H9 (cell line): ENCODE results near the gene HDLBP. TPM values are rescaled to one million over a fixed set of nuclear protein-coding genes. Genes with fewer than 3 reads are reported as not detected.

Experiments
- DNase-seq: peaks from one replicate; pipeline ENCODE4 v3.0.0-alpha.2; 2017
- H2AFZ ChIP-seq: one replicate; pipeline ENCODE4 v1.6.1; 2013; ENCODE audit warnings: mild to moderate bottlenecking, low read length, control low read depth, moderate library complexity
- H2AK5ac ChIP-seq: 2 replicates; pipeline ENCODE4 v1.6.1; 2013; ENCODE audit warnings: low read length, control low read depth, mixed read lengths; ENCODE audit not compliant: insufficient read length
- H2BK120ac ChIP-seq: one replicate; pipeline ENCODE4 v1.6.1; 2013; ENCODE audit warnings: low read depth, mild to moderate bottlenecking, low read length, control low read depth, inconsistent platforms; ENCODE audit not compliant: poor library complexity, severe bottlenecking
- H2BK12ac ChIP-seq: 2 replicates; pipeline ENCODE4 v1.6.1; 2013; ENCODE audit warnings: low read length, control low read depth, mixed read lengths, low read depth; ENCODE audit not compliant: insufficient read length
- H2BK15ac ChIP-seq: 2 replicates; pipeline ENCODE4 v1.6.1; 2013; ENCODE audit warnings: low read depth, low read length, control low read depth
- H2BK20ac ChIP-seq: one replicate; pipeline ENCODE4 v1.6.1; 2013; ENCODE audit warnings: low read depth, mild to moderate bottlenecking, low read length, control low read depth, inconsistent platforms; ENCODE audit not compliant: poor library complexity, severe bottlenecking
- H2BK5ac ChIP-seq: 2 replicates; pipeline ENCODE4 v1.6.1; 2013; ENCODE audit warnings: low read length, control low read depth, mixed read lengths; ENCODE audit not compliant: insufficient read length
- H3K14ac ChIP-seq: 2 replicates; pipeline ENCODE4 v1.6.1; 2013; ENCODE audit warnings: low read length, control low read depth; ENCODE audit not compliant: insufficient read depth
- H3K18ac ChIP-seq: 2 replicates; pipeline ENCODE4 v1.6.1; 2013; ENCODE audit warnings: low read depth, mild to moderate bottlenecking, mixed read lengths, low read length, control low read depth; ENCODE audit not compliant: insufficient read length
- H3K23ac ChIP-seq: 2 replicates; pipeline ENCODE4 v1.6.1; 2013; ENCODE audit warnings: low read length, control low read depth, mixed read lengths, low read depth; ENCODE audit not compliant: insufficient read length
- H3K23me2 ChIP-seq: 2 replicates; pipeline ENCODE4 v1.6.1; 2013; ENCODE audit warnings: low read depth, mild to moderate bottlenecking, mixed read lengths, low read length, control low read depth; ENCODE audit not compliant: insufficient read length, poor library complexity, severe bottlenecking
- H3K27ac ChIP-seq: 2 replicates; pipeline ENCODE4 v1.5.1; 2013; ENCODE audit warnings: low read length, control low read depth, mixed read lengths, low read depth; ENCODE audit not compliant: insufficient read length
- H3K27me3 ChIP-seq: 2 replicates; pipeline ENCODE4 v1.6.1; 2013; ENCODE audit warnings: low read length, control low read depth, inconsistent platforms; ENCODE audit not compliant: insufficient read depth
- H3K4ac ChIP-seq: 2 replicates; pipeline ENCODE4 v1.6.1; 2013; ENCODE audit warnings: low read depth, mild to moderate bottlenecking, control low read depth, inconsistent platforms, low read length, moderate library complexity
- H3K4me1 ChIP-seq: 2 replicates; pipeline ENCODE4 v1.6.1; 2013; ENCODE audit warnings: low read length, control low read depth, inconsistent platforms; ENCODE audit not compliant: insufficient read depth
- H3K4me2 ChIP-seq: 2 replicates; pipeline ENCODE4 v1.6.1; 2013; ENCODE audit warnings: low read length, control low read depth, mixed read lengths; ENCODE audit not compliant: insufficient read length, insufficient read depth
- H3K56ac ChIP-seq: 2 replicates; pipeline ENCODE4 v1.6.1; 2013; ENCODE audit warnings: low read depth, mild to moderate bottlenecking, mixed read lengths, low read length, control low read depth; ENCODE audit not compliant: insufficient read length
- H3K79me1 ChIP-seq: 2 replicates; pipeline ENCODE4 v1.6.1; 2013; ENCODE audit warnings: low read depth, mild to moderate bottlenecking, moderate library complexity, low read length, control low read depth, inconsistent platforms; ENCODE audit not compliant: insufficient read depth, poor library complexity, severe bottlenecking
- H3K79me2 ChIP-seq: 2 replicates; pipeline ENCODE4 v1.6.1; 2013; ENCODE audit warnings: low read length, control low read depth, inconsistent platforms; ENCODE audit not compliant: insufficient read depth
- H3K9ac ChIP-seq: 2 replicates; pipeline ENCODE4 v1.6.1; 2013; ENCODE audit warnings: low read length, control low read depth, mixed read lengths; ENCODE audit not compliant: insufficient read length; ENCODE audit errors: extremely low read depth
- H3K9me3 ChIP-seq: one replicate; pipeline ENCODE4 v1.6.1; 2013; ENCODE audit warnings: low read depth, low read length, inconsistent platforms; ENCODE audit not compliant: control insufficient read depth
- H3T11ph ChIP-seq: one replicate; pipeline ENCODE4 v1.6.1; 2013; ENCODE audit warnings: mild to moderate bottlenecking, low read length, control low read depth, inconsistent platforms
- H4K20me1 ChIP-seq: one replicate; pipeline ENCODE4 v1.6.1; 2013; ENCODE audit not compliant: control insufficient read depth, insufficient read length, insufficient read depth
- H4K5ac ChIP-seq: 2 replicates; pipeline ENCODE4 v1.6.1; 2013; ENCODE audit warnings: low read depth, mild to moderate bottlenecking, mixed read lengths, low read length, control low read depth; ENCODE audit not compliant: insufficient read length
- H4K8ac ChIP-seq: replicated peaks from 2 replicates; pipeline ENCODE4 v1.6.1; 2013; ENCODE audit warnings: low read length, control low read depth, mixed read lengths, low read depth; ENCODE audit not compliant: insufficient read length
- H4K91ac ChIP-seq: 2 replicates; pipeline ENCODE4 v1.6.1; 2013; ENCODE audit warnings: low read depth, mild to moderate bottlenecking, moderate library complexity, mixed read lengths, low read length, control low read depth; ENCODE audit not compliant: insufficient read length
- H3K27ac Mint-ChIP-seq, 3 experiments: 2 replicates in 2 of 3; 3 replicates in 1 of 3; pipeline ENCODE4 v1.8.0; 2020 to 2021; ENCODE audit warnings: mixed read lengths in 3 of 3, mild to moderate bottlenecking in 1 of 3, moderate library complexity in 1 of 3
- H3K27me3 Mint-ChIP-seq: 2 replicates; pipeline ENCODE4 v1.8.0; 2021; ENCODE audit warnings: low read depth, mild to moderate bottlenecking, moderate library complexity, mixed read lengths
- H3K36me3 Mint-ChIP-seq, 3 experiments: 2 replicates in 2 of 3; 3 replicates in 1 of 3; pipeline ENCODE4 v1.8.0; 2020 to 2021; ENCODE audit warnings: low read depth in 3 of 3, mixed read lengths in 3 of 3; ENCODE audit not compliant: insufficient read depth in 1 of 3
- H3K4me1 Mint-ChIP-seq, 2 experiments: 2 replicates each; pipeline ENCODE4 v1.8.0; 2020; ENCODE audit warnings: mixed read lengths in 2 of 2
- H3K4me3 Mint-ChIP-seq, 2 experiments: 2 replicates in 1 of 2; 3 replicates in 1 of 2; pipeline ENCODE4 v1.8.0; 2020 to 2021; ENCODE audit warnings: mild to moderate bottlenecking in 2 of 2, mixed read lengths in 2 of 2, moderate library complexity in 1 of 2
- H3K9me3 Mint-ChIP-seq, 2 experiments: 2 replicates in 1 of 2; 3 replicates in 1 of 2; pipeline ENCODE4 v1.8.0; 2020; ENCODE audit warnings: mild to moderate bottlenecking in 2 of 2, mixed read lengths in 2 of 2, moderate library complexity in 1 of 2
- CTCF ChIP-seq: fragments of 200-600 bp; sonication (generic); conservative IDR thresholded peaks from 3 replicates; pipeline ENCODE4 v1.8.0; 2021; ENCODE audit warnings: antibody characterized with exemption, mild to moderate bottlenecking
- WGBS: extraction: QIAGEN DNeasy Blood & Tissue Kit; methylation state at CpG from one replicate; pipeline ENCODE4 v1.1.7; 2013; ENCODE audit warnings: missing lambda C conversion rate, low lambda C conversion rate, mixed read lengths; ENCODE audit not compliant: insufficient read length; ENCODE audit errors: extremely low coverage; 5-methylcytosine and 5-hydroxymethylcytosine counted together
- total RNA-seq: library from RNA; stranded (reverse); gene quantifications from 2 replicates; pipeline ENCODE4 v1.2.1, GENCODE V29; 2021

HDLBP gene
- total RNA-seq, 1 experiment from 2014 or later = 364 TPM

- H3K27me3 Mint-ChIP-seq = no peaks in the 10 kb centered on the region
- Histone ChIP-seq H3K27ac (no peak overlapping the region), H4K8ac (no peak overlapping the region), H3K18ac (no peak overlapping the region), H3K4me1 (no peaks in the 10 kb centered on the region), H2AFZ (no peak overlapping the region), H3K4me2 (no peak overlapping the region), H2BK15ac (no peak overlapping the region), H4K5ac (no peak overlapping the region), H3K9ac (no peak overlapping the region), H2BK5ac (no peak overlapping the region), H3T11ph (no peak overlapping the region), H4K91ac (no peak overlapping the region), H3K79me2 (no peaks in the 10 kb centered on the region), H3K27me3 (no peaks in the 10 kb centered on the region), H4K20me1 (no peaks in the 10 kb centered on the region), H2BK12ac (no peak overlapping the region), H2BK20ac (no peak overlapping the region), H2BK120ac (no peak overlapping the region), H3K79me1 (no peaks in the 10 kb centered on the region), H2AK5ac (no peak overlapping the region), H3K23me2 (no peaks in the 10 kb centered on the region), H3K4ac (no peak overlapping the region), H3K56ac (no peak overlapping the region), H3K14ac (no peak overlapping the region), H3K9me3 (no peaks in the 10 kb centered on the region), H3K23ac (no peak overlapping the region)
- no CpG with 5 or more reads among the region's 26 CpGs for WGBS
- H3K9me3 Mint-ChIP-seq = no peaks in the 10 kb centered on the region
- no peak for TF ChIP-seq CTCF
- no peaks in the 10 kb centered on the region for H3K4me1 Mint-ChIP-seq
- peaks cover 65 to 98% (median 97%) of the 10 kb centered on the region in 3 experiments for H3K36me3 Mint-ChIP-seq
- no peak overlapping the region for H3K4me3 Mint-ChIP-seq
- DNase-seq = no peak
- H3K27ac Mint-ChIP-seq = peak overlapping the region in 1 of 3 experiments; percentile 53; a peak in 2 of 7 replicates
Measured at GRCh38 chr2:241234962-241235740, 80.3 kb downstream of the HDLBP start.
